Suppressor macrophage treated with lipopolysaccharide for 4 hours (primary cell): ENCODE results near the gene MLLT3.

ENCODE experiments used
- DNase-seq: peaks from one replicate; pipeline ENCODE4 v3.0.0-alpha.2; 2020

Gene MLLT3

GRCh38 chr9:20624201-20625002 is 2.1 kb upstream of the MLLT3 start:
- peak; percentile 84 for DNase-seq

- DNase-seq = peak; percentile 33
Measured at GRCh38 chr9:20623748-20624124, 1.4 kb upstream of the MLLT3 start.

GRCh38 chr9:20623021-20623747 is 885 bp upstream of the MLLT3 start:
- DNase-seq = peak; percentile 43

- peak; percentile 43 for DNase-seq
Measured at GRCh38 chr9:20621471-20622329, 599 bp downstream of the MLLT3 start.

- DNase-seq = peak; percentile 56
Measured at GRCh38 chr9:20620650-20621470, 1.4 kb downstream of the MLLT3 start.

GRCh38 chr9:20619487-20620200 is 2.7 kb downstream of the MLLT3 start:
- no peak for DNase-seq

- DNase-seq = peak; percentile 18
Measured at GRCh38 chr9:20618361-20618802, 3.9 kb downstream of the MLLT3 start.

GRCh38 chr9:20616808-20617207 is 5.5 kb downstream of the MLLT3 start:
- DNase-seq = no peak

GRCh38 chr9:20614602-20615216 is 7.6 kb downstream of the MLLT3 start:
- no peak for DNase-seq

- DNase-seq = peak; percentile 27
Measured at GRCh38 chr9:20611691-20612287, 10.5 kb downstream of the MLLT3 start.

GRCh38 chr9:20610591-20610990 is 11.7 kb downstream of the MLLT3 start:
- peak; percentile 28 for DNase-seq

GRCh38 chr9:20608582-20608981 is 13.7 kb downstream of the MLLT3 start:
- DNase-seq = no peak

GRCh38 chr9:20606652-20607051 is 15.6 kb downstream of the MLLT3 start:
- no peak for DNase-seq

- peak; percentile 78 for DNase-seq
Measured at GRCh38 chr9:20604562-20604961, 17.7 kb downstream of the MLLT3 start.

GRCh38 chr9:20603524-20604268 is 18.6 kb downstream of the MLLT3 start:
- DNase-seq = no peak

GRCh38 chr9:20601292-20601691 is 21.0 kb downstream of the MLLT3 start:
- DNase-seq = peak; percentile 28

- no peak for DNase-seq
Measured at GRCh38 chr9:20599195-20599594, 23.1 kb downstream of the MLLT3 start.

GRCh38 chr9:20598367-20598766 is 23.9 kb downstream of the MLLT3 start:
- no peak for DNase-seq

- no peak for DNase-seq
Measured at GRCh38 chr9:20597862-20598261, 24.4 kb downstream of the MLLT3 start.

- no peak for DNase-seq
Measured at GRCh38 chr9:20594608-20595007, 27.7 kb downstream of the MLLT3 start.
